HTR-8/SVneo (cell line): ENCODE data around the gene DAND5.

Experiments used
- DNase-seq: peaks from one replicate; pipeline ENCODE4 v3.0.0; 2011; ENCODE audit warnings: low spot score, mixed read lengths; ENCODE audit not compliant: insufficient read length
- FAIRE-seq: peaks from 2 replicates; lab custom pipeline; 2011; peaks lifted over from hg19 to GRCh38; lab: Jason Lieb, UNC

DAND5 gene

GRCh38 chr19:13017306-13018034 is 48.1 kb downstream of the DAND5 start:
- DNase-seq (no peak), FAIRE-seq (no peak)

GRCh38 chr19:13018035-13018914 is 48.9 kb downstream of the DAND5 start:
- DNase-seq (no peak), FAIRE-seq (no peak)

- DNase-seq (no peak), FAIRE-seq (no peak)
Observed at GRCh38 chr19:13019332-13019731, 50.0 kb downstream of the DAND5 start.

- no peak for FAIRE-seq
Observed at GRCh38 chr19:13020002-13020414, 50.6 kb downstream of the DAND5 start.

GRCh38 chr19:13022111-13022858 is 52.9 kb downstream of the DAND5 start:
- FAIRE-seq (no peak), DNase-seq (no peak)

More at GRCh38 chr19:13020002-13020414, 50.6 kb downstream of the DAND5 start:
- no peak for DNase-seq

GRCh38 chr19:13022859-13023636 is 53.7 kb downstream of the DAND5 start:
- DNase-seq (peak; percentile 92), FAIRE-seq (peak; percentile 79)

- FAIRE-seq (no peak), DNase-seq (peak; percentile 43)
Observed at GRCh38 chr19:13023656-13024055, 54.3 kb downstream of the DAND5 start.
